HepG2 (cell line): ENCODE data around the gene PPFIA3. TPM values are rescaled to one million over a fixed set of nuclear protein-coding genes. Genes with fewer than 3 reads are reported as not detected.

ENCODE experiments used
- KDM5A ChIP-seq: fragments of 200-600 bp; sonication (generic); IDR thresholded peaks from 2 replicates; pipeline ENCODE4 v1.7.0; 2018; ENCODE audit warnings: antibody characterized with exemption, mild to moderate bottlenecking, low read length, borderline replicate concordance
- MAFF ChIP-seq: IDR thresholded peaks from 2 replicates; pipeline ENCODE4 v1.6.1; 2011; ENCODE audit warnings: low read depth, low read length, improper control_type of control experiment
- MAFG ChIP-seq: sonication (generic); formaldehyde crosslinking; IDR thresholded peaks from 2 replicates; pipeline ENCODE4 v1.5.1; 2020; ENCODE audit warnings: mild to moderate bottlenecking, missing genetic modification reagents
- PATZ1 ChIP-seq: sonication (generic); formaldehyde crosslinking; IDR thresholded peaks from 2 replicates; pipeline ENCODE4 v1.4.0; 2020; ENCODE audit warnings: missing genetic modification reagents
- SSRP1 ChIP-seq: IDR thresholded peaks from 2 replicates; pipeline ENCODE4 v1.6.1; 2016; ENCODE audit warnings: control low read depth
- TFDP2 ChIP-seq: sonication (generic); formaldehyde crosslinking; IDR thresholded peaks from 2 replicates; pipeline ENCODE4 v1.4.0; 2020; ENCODE audit warnings: missing genetic modification reagents
- ZBTB33 ChIP-seq: sonication (generic); formaldehyde crosslinking; IDR thresholded peaks from 2 replicates; pipeline ENCODE4 v1.4.0; 2020; ENCODE audit warnings: missing genetic modification reagents
- ZBTB44 ChIP-seq: sonication (generic); formaldehyde crosslinking; IDR thresholded peaks from 2 replicates; pipeline ENCODE4 v1.4.0; 2020; ENCODE audit warnings: missing genetic modification reagents
- ZFP36L1 ChIP-seq: sonication (generic); formaldehyde crosslinking; IDR thresholded peaks from 2 replicates; pipeline ENCODE4 v1.8.0; 2022; ENCODE audit warnings: mild to moderate bottlenecking, missing genetic modification reagents, moderate library complexity
- ZNF160 ChIP-seq: sonication (generic); formaldehyde crosslinking; IDR thresholded peaks from 2 replicates; pipeline ENCODE4 v1.8.0; 2022; ENCODE audit warnings: mild to moderate bottlenecking, inconsistent platforms, missing genetic modification reagents
- ZNF225 ChIP-seq: sonication (generic); formaldehyde crosslinking; IDR thresholded peaks from 2 replicates; pipeline ENCODE4 v1.4.0; 2020; ENCODE audit warnings: mild to moderate bottlenecking, missing genetic modification reagents
- ZNF260 ChIP-seq: sonication (generic); formaldehyde crosslinking; IDR thresholded peaks from 2 replicates; pipeline ENCODE4 v1.4.0; 2020; ENCODE audit warnings: missing genetic modification reagents, low read depth, mild to moderate bottlenecking, borderline replicate concordance
- ZNF280B ChIP-seq: sonication (generic); formaldehyde crosslinking; IDR thresholded peaks from 2 replicates; pipeline ENCODE4 v1.5.0; 2020; ENCODE audit warnings: missing genetic modification reagents, mild to moderate bottlenecking, borderline replicate concordance
- ZNF280D ChIP-seq: sonication (generic); formaldehyde crosslinking; IDR thresholded peaks from 2 replicates; pipeline ENCODE4 v1.5.1; 2020; ENCODE audit warnings: mild to moderate bottlenecking, missing genetic modification reagents
- ZNF382 ChIP-seq: sonication (generic); formaldehyde crosslinking; IDR thresholded peaks from 2 replicates; pipeline ENCODE4 v1.5.0; 2020; ENCODE audit warnings: missing genetic modification reagents, mild to moderate bottlenecking, borderline replicate concordance
- polyA plus RNA-seq, 8 experiments: library from polyadenylated mRNA; depleted of rRNA in 3 of 8; stranded (reverse) in 7 of 8; unstranded in 1 of 8; fragments of >200 nt; fragmentation: Illumina TruSeq in 4 of 8; extraction: Trizol in 4 of 8; gene quantifications; 2 replicates each; pipeline versions ENCODE4 v1.2.1 to v1.2.3, GENCODE V29; 2011 to 2016; ENCODE audit warnings: low read depth in 4 of 8, missing spikeins in 1 of 8, mixed read lengths in 1 of 8; ENCODE audit not compliant: insufficient read depth in 1 of 8
- total RNA-seq, 5 experiments: library from RNA; depleted of rRNA; stranded (reverse); fragments of >200 nt; fragmentation: Illumina TruSeq; extraction: Trizol; gene quantifications; 2 replicates each; pipeline ENCODE4 v1.2.3, GENCODE V29; 2016; ENCODE audit warnings: low read depth in 1 of 5

The PPFIA3 gene
- total and polyA plus RNA-seq, 2 of the 13 experiments (the other 11 are each of a cell fraction or from before 2014, with no cell fraction given) = 6.7 to 8.6 TPM

- no peak for TF ChIP-seq ZNF382 (CRISPR knock-in tag)
- 0 out of 2 replicates have a peak, but pooled peaks have one; percentile 45 for TF ChIP-seq MAFG (CRISPR knock-in tag)
- TF ChIP-seq ZNF280B (CRISPR knock-in tag) = peak; percentile 49; the same call in 1 of the 2 replicates
- no peak; the same call in 1 of the 2 replicates for TF ChIP-seq ZNF225 (CRISPR knock-in tag)
- peak; percentile 29; the same call in 1 of the 2 replicates for TF ChIP-seq TFDP2 (CRISPR knock-in tag)
- no peak for TF ChIP-seq KDM5A
- no peak; the same call in 1 of the 2 replicates for TF ChIP-seq ZNF280D (CRISPR knock-in tag)
- no peak for TF ChIP-seq MAFF
- TF ChIP-seq ZBTB33 = peak; percentile 40; the same call in 1 of the 2 replicates
- TF ChIP-seq SSRP1 = no peak
- TF ChIP-seq ZFP36L1 (CRISPR knock-in tag) = 0 out of 2 replicates have a peak, but pooled peaks have one; percentile 76
- peak; percentile 69; the same call in 1 of the 2 replicates for TF ChIP-seq ZNF160 (CRISPR knock-in tag)
- TF ChIP-seq ZNF260 (CRISPR knock-in tag) = no peak
- peak; percentile 84 for TF ChIP-seq PATZ1
- peak; percentile 95 for TF ChIP-seq ZBTB44 (CRISPR knock-in tag)
These were observed at the start of gene PPFIA3 (continued) for GRCh38 chr19:49119411-49120324.
